CD4-positive, alpha-beta T cell (primary cell): ENCODE results near the gene ECEL1. TPM values are rescaled to one million over a fixed set of nuclear protein-coding genes. Genes with fewer than 3 reads are reported as not detected.
A peak's percentile ranks its signal among the peaks of the same experiment; 100 is the strongest.

Experiments
- ATAC-seq: fragments of 200-7000 bp; cut with Tn5 transposase; one replicate; pipeline ENCODE4 v1.10.0; 2022; ENCODE audit warnings: mild to moderate bottlenecking; ENCODE audit not compliant: poor library complexity
- CTCF ChIA-PET: fragments of 350-600 bp; sonication (Branson Sonifier 250); formaldehyde crosslinking; loops from one replicate; lab custom pipeline; 2021; ENCODE audit warnings: antibody characterized with exemption, inconsistent platforms; lab: Charles Lee
- POLR2A ChIA-PET: fragments of 350-600 bp; sonication (Branson Sonifier 250); formaldehyde crosslinking; loops from one replicate; lab custom pipeline; 2021; ENCODE audit warnings: antibody characterized with exemption, inconsistent platforms; lab: Charles Lee
- DNase-seq, 14 experiments: peaks; one replicate each; pipeline ENCODE4 v3.0.0-alpha.2; 2013 to 2020; ENCODE audit warnings: mixed read lengths in 2 of 14
- H3K27ac ChIP-seq, 2 donors: one replicate each; pipeline versions ENCODE4 v1.5.1 to v1.7.0; 2013; ENCODE audit warnings: low read length in 2 of 2, low read depth in 1 of 2, mild to moderate bottlenecking in 1 of 2
- H3K27me3 ChIP-seq, 2 experiments: 1 replicate in 1 of 2; 2 replicates in 1 of 2; pipeline versions ENCODE4 v1.6.1 to v1.7.0; 2013; ENCODE audit warnings: low read length in 2 of 2, control low read depth in 1 of 2, mild to moderate bottlenecking in 1 of 2, moderate library complexity in 1 of 2; ENCODE audit not compliant: insufficient read depth in 2 of 2, control insufficient read depth in 1 of 2
- H3K36me3 ChIP-seq: one replicate; pipeline ENCODE4 v1.6.1; 2013; ENCODE audit warnings: low read length, control low read depth; ENCODE audit not compliant: insufficient read depth
- H3K4me1 ChIP-seq: one replicate; pipeline ENCODE4 v1.6.1; 2013; ENCODE audit warnings: low read length, control low read depth; ENCODE audit not compliant: insufficient read depth
- H3K4me3 ChIP-seq: one replicate; pipeline ENCODE4 v1.5.1; 2013; ENCODE audit warnings: mild to moderate bottlenecking, low read length, moderate library complexity
- H3K9me3 ChIP-seq, 2 experiments: 1 replicate in 1 of 2; 2 replicates in 1 of 2; pipeline versions ENCODE4 v1.6.1 to v1.7.0; 2013; ENCODE audit warnings: low read length in 2 of 2, mild to moderate bottlenecking in 2 of 2, control low read depth in 1 of 2, moderate library complexity in 1 of 2; ENCODE audit not compliant: control insufficient read depth in 1 of 2, insufficient read depth in 1 of 2
- H3K27ac Mint-ChIP-seq: one replicate; pipeline ENCODE4 v1.8.0; 2020; ENCODE audit warnings: mixed read lengths
- H3K27me3 Mint-ChIP-seq: one replicate; pipeline ENCODE4 v1.8.0; 2021; ENCODE audit warnings: mixed read lengths
- H3K36me3 Mint-ChIP-seq: one replicate; pipeline ENCODE4 v1.8.0; 2021; ENCODE audit warnings: low read depth, mixed read lengths
- H3K4me1 Mint-ChIP-seq: one replicate; pipeline ENCODE4 v1.8.0; 2021; ENCODE audit warnings: low read depth, mixed read lengths
- H3K4me3 Mint-ChIP-seq: one replicate; pipeline ENCODE4 v1.8.0; 2020; ENCODE audit warnings: mild to moderate bottlenecking, mixed read lengths
- H3K9me3 Mint-ChIP-seq: one replicate; pipeline ENCODE4 v1.8.0; 2020; ENCODE audit warnings: mixed read lengths
- intact Hi-C, 2 experiments: fragments of 100-400 bp; cut with DNase I in 1 of 2; cut with micrococcal nuclease in 1 of 2; formaldehyde crosslinking; loops; one replicate each; pipeline versions ENCODE4 v1.15.1 to v1.9.0; 2023 to 2025; cut with DNase I, micrococcal nuclease
- total RNA-seq, 174 experiments: library from RNA in 2 of 174; stranded (reverse) in 2 of 174; gene quantifications; one replicate each; pipeline ENCODE4 v1.2.3 and lab custom pipeline; 2021 to 2026
- TF ChIP-seq, protein P1 (sequence below): fragments of 200-600 bp; IDR thresholded peaks from one replicate; pipeline ENCODE4 v1.8.0; 2022; ENCODE audit warnings: antibody characterized with exemption, mild to moderate bottlenecking

ECEL1 gene
- total RNA-seq, 2 experiments from 2014 or later, result not detected

DNA sequence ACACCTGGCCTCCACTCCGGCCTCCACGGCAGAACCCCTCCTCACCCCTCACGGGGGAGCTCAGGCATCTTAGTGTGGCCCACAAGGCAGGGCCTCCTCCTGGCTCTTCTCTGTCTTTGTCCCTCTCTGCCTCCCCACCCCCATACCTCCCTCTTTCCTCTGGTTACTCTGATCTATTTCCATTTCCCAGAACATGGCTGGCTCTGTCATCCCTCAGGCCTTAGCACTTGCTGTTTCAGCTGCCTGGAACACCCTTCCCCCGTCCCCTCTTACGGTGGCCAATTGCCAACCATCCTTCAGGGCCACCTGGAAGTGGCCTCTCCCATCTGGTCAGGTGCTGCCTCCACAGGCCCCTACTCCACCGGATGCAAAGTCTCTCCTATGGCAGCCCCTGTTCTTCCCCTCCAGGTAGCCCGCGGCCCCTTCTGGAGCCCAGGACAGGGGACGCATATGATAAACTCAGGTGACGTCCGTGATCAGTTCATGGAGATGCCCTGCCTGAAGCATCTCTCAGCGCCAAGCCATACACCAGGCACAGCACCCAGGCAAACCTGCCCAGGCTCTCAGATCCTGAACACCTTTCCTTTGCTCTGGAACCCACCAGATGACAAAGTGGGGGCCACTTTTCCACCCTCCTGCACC lies 3.6 kb upstream of the ECEL1 start:
- POLR2A ChIA-PET, result no interaction called here
- peaks cover 38% of the 10 kb centered on the region for H3K27me3 Mint-ChIP-seq
- peaks cover 5% of the 10 kb centered on the region for H3K4me1 ChIP-seq
- peaks cover 0 to 5% of the 10 kb centered on the region in 2 experiments for H3K9me3 ChIP-seq
- ATAC-seq (no peak), DNase-seq (no peak)
- no peaks in the 10 kb centered on the region for H3K36me3 ChIP-seq
- CTCF ChIA-PET, result no interaction called here
- no peak overlapping the region for H3K27ac ChIP-seq
- H3K4me1 Mint-ChIP-seq, result peaks cover 5% of the 10 kb centered on the region
- intact Hi-C loops, result no loop called here
- TF ChIP-seq, protein P1, sequence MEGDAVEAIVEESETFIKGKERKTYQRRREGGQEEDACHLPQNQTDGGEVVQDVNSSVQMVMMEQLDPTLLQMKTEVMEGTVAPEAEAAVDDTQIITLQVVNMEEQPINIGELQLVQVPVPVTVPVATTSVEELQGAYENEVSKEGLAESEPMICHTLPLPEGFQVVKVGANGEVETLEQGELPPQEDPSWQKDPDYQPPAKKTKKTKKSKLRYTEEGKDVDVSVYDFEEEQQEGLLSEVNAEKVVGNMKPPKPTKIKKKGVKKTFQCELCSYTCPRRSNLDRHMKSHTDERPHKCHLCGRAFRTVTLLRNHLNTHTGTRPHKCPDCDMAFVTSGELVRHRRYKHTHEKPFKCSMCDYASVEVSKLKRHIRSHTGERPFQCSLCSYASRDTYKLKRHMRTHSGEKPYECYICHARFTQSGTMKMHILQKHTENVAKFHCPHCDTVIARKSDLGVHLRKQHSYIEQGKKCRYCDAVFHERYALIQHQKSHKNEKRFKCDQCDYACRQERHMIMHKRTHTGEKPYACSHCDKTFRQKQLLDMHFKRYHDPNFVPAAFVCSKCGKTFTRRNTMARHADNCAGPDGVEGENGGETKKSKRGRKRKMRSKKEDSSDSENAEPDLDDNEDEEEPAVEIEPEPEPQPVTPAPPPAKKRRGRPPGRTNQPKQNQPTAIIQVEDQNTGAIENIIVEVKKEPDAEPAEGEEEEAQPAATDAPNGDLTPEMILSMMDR, result no peak
- H3K27ac Mint-ChIP-seq, result no peak overlapping the region
- peaks cover 16 to 21% of the 10 kb centered on the region in 2 experiments for H3K27me3 ChIP-seq
- no peaks in the 10 kb centered on the region for H3K36me3 Mint-ChIP-seq
- H3K4me3 ChIP-seq, result no peak overlapping the region
- H3K9me3 Mint-ChIP-seq, result no peaks in the 10 kb centered on the region
- H3K4me3 Mint-ChIP-seq, result no peak overlapping the region

DNA sequence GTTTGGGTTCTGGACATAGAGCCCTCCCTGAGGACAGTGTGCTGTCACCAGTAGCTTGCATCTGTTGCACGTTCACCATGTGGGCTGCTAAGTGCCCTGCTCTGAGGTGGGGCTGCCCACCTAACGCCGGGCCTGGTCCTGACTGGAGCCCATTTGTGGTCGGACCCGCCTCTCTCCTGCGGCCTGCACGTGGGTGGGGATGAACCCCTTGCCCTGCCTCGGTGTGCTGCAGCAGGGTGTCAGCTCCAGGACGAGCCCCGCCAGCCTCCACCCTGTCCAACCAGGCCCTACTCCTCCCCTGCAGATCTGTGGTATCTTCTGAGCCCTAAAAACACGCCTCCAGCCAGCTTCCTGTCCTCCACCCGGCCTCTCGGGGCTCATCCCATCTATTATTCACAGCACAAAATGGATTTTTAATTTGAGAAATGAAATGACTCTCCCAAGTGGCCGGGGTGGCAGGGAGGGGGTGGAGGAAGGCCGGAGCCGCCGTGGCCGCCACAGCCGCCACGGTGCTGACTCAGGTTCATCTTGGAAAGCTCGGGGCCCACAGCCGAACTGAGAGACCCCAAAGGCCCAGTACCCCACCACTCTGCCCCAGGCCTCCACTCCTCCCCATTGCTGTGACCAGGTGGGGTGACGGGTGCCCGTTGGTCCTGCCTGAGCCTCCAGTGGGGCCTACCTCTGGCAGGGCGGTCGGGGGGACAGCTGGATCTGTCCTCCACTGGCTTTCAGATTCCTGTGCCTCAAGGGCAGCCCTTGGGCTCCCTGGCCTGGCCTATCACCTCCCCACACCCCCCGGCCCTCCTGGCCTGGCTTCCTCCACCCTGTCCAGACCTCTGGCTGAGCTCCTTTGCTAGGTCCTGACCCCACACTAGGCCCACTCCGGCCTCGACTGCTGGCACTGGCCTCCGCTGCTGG lies 2.8 kb upstream of the ECEL1 start:
- intact Hi-C loops, result no loop called here

DNA sequence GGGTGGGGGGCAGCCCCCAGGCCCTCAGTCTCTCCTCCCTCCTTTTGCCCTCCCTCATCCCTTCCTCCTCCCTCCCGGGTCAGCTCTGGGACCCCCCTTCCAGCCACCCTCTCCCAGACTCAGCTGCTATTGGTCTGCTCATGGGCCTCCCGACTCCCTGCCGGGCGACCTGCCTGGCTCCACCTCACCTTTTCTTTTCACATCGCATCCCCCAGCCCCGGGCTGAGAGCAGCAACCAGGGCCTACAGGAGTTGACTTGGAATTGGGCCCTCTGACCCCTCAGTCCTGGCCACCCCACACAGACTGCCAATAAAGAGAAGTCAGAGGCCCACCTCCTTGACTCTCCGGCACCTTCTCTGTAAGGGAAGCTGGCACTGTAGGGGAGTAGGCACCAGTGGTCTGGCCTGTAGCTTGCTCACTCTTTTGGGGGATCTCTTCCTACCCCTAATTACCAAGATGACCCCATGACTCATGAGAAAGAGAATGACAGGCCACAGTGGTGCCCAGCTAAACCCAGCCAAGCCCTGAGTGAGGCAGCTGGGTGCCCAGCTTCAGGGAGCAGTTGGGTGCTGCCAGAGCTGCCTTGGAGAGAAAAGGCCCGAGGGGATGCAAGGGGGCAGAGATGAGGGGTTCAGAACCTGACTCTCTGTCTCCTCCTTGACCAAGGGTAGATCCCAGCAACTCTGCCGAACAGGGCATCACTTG lies 2.0 kb upstream of the ECEL1 start:
- DNase-seq (peak in 1 of 14 experiments; percentile 0), ATAC-seq (no peak)
- CTCF ChIA-PET, result no interaction called here
- Histone ChIP-seq H3K27ac (no peak overlapping the region), H3K9me3 (peaks cover 0 to 13% of the 10 kb centered on the region in 2 experiments), H3K4me1 (peaks cover 8% of the 10 kb centered on the region), H3K36me3 (no peaks in the 10 kb centered on the region), H3K4me3 (no peak overlapping the region), H3K27me3 (peaks cover 23 to 33% of the 10 kb centered on the region in 2 experiments)
- Mint-ChIP-seq H3K9me3 (no peaks in the 10 kb centered on the region), H3K4me1 (peaks cover 13% of the 10 kb centered on the region), H3K36me3 (no peaks in the 10 kb centered on the region), H3K4me3 (no peak overlapping the region), H3K27ac (no peak overlapping the region), H3K27me3 (peaks cover 48% of the 10 kb centered on the region)
- POLR2A ChIA-PET, result no interaction called here
- intact Hi-C loops, result no loop called here
- TF ChIP-seq, protein P1, result no peak

More for the DNA sequence above, 2.8 kb upstream of the ECEL1 start:
- H3K4me3 Mint-ChIP-seq, result no peak overlapping the region
- peaks cover 5% of the 10 kb centered on the region for H3K4me1 Mint-ChIP-seq
- no peaks in the 10 kb centered on the region for H3K36me3 ChIP-seq
- peaks cover 5% of the 10 kb centered on the region for H3K4me1 ChIP-seq
- H3K4me3 ChIP-seq, result no peak overlapping the region
- POLR2A ChIA-PET, result no interaction called here
- TF ChIP-seq, protein P1, result no peak
- DNase-seq (peak in 1 of 14 experiments; percentile 4), ATAC-seq (no peak)
- no peaks in the 10 kb centered on the region for H3K9me3 Mint-ChIP-seq
- H3K9me3 ChIP-seq, result peaks cover 0 to 7% of the 10 kb centered on the region in 2 experiments
- H3K27ac Mint-ChIP-seq, result no peak overlapping the region
- peaks cover 40% of the 10 kb centered on the region for H3K27me3 Mint-ChIP-seq
- H3K27me3 ChIP-seq, result peaks cover 17 to 24% of the 10 kb centered on the region in 2 experiments
- H3K36me3 Mint-ChIP-seq, result no peaks in the 10 kb centered on the region
- CTCF ChIA-PET, result no interaction called here
- H3K27ac ChIP-seq, result no peak overlapping the region
